Brain microvascular endothelial cell (primary cell): ENCODE measurements around the gene CLCF1.

Experiments
- DNase-seq: peaks from one replicate; pipeline ENCODE4 v3.0.0-alpha.2; 2020
- H3K27ac ChIP-seq: fragments of 250-450 bp; sonication (Bioruptor Pico); 2 replicates; pipeline ENCODE4 v1.5.1; 2020; ENCODE audit warnings: mild to moderate bottlenecking, moderate library complexity
- H3K27me3 ChIP-seq: fragments of 250-450 bp; sonication (Bioruptor Pico); replicated peaks from 2 replicates; pipeline ENCODE4 v1.5.1; 2020; ENCODE audit warnings: mild to moderate bottlenecking
- H3K36me3 ChIP-seq: fragments of 250-450 bp; sonication (Bioruptor Pico); replicated peaks from 2 replicates; pipeline ENCODE4 v1.5.1; 2020; ENCODE audit warnings: mild to moderate bottlenecking
- H3K4me3 ChIP-seq: 2 replicates; pipeline ENCODE4 v1.5.1; 2011; ENCODE audit warnings: low read depth, mild to moderate bottlenecking, control low read depth, low read length, moderate library complexity
- CTCF ChIP-seq: IDR thresholded peaks from 2 replicates; pipeline ENCODE4 v1.5.1; 2011; ENCODE audit warnings: low read depth, mild to moderate bottlenecking, moderate library complexity, low read length, control low read depth, inconsistent platforms; ENCODE audit errors: missing control alignments
- in situ Hi-C: cut with HindIII; loops from 2 replicates; pipeline ENCODE4 v1.10.0; 2017; ENCODE audit warnings: low sequenced_read_pairs, low pct_ligation_motif_present

Gene CLCF1

GRCh38 chr11:67373648-67374570 is 511 bp upstream of the CLCF1 start:
- Histone ChIP-seq H3K27me3 (no peaks in the 10 kb centered on the region), H3K27ac (peak overlapping the region; percentile 93), H3K36me3 (no peaks in the 10 kb centered on the region), H3K4me3 (peak overlapping the region; percentile 63)
- in situ Hi-C loops: no loop called here
- peak; percentile 93 for DNase-seq
- peak; percentile 47 for TF ChIP-seq CTCF

- Histone ChIP-seq H3K27ac (peak overlapping the region; percentile 93), H3K36me3 (peaks cover 3% of the 10 kb centered on the region), H3K4me3 (peak overlapping the region; percentile 63), H3K27me3 (no peaks in the 10 kb centered on the region)
- DNase-seq: no peak
- in situ Hi-C loops: no loop called here
- no peak for TF ChIP-seq CTCF
Measured at GRCh38 chr11:67372321-67372992, 941 bp downstream of the CLCF1 start.

GRCh38 chr11:67371911-67372320 is 1.5 kb downstream of the CLCF1 start:
- H3K36me3 ChIP-seq: peaks cover 3% of the 10 kb centered on the region
- H3K4me3 ChIP-seq: peak overlapping the region; percentile 63
- in situ Hi-C loops: no loop called here
- no peak for TF ChIP-seq CTCF
- H3K27me3 ChIP-seq: no peaks in the 10 kb centered on the region
- DNase-seq: no peak
- H3K27ac ChIP-seq: no peak overlapping the region

- Histone ChIP-seq H3K27me3 (no peaks in the 10 kb centered on the region), H3K4me3 (peak overlapping the region; percentile 63), H3K27ac (no peak overlapping the region), H3K36me3 (peaks cover 3% of the 10 kb centered on the region)
- peak; percentile 43 for DNase-seq
- TF ChIP-seq CTCF: peak; percentile 78
- in situ Hi-C loops: no loop called here
Measured at GRCh38 chr11:67371189-67371910, 2.0 kb downstream of the CLCF1 start.

GRCh38 chr11:67370351-67371076 is 2.9 kb downstream of the CLCF1 start:
- no peak overlapping the region for H3K27ac ChIP-seq
- no peak for TF ChIP-seq CTCF
- in situ Hi-C loops: no loop called here
- peak overlapping the region; percentile 63 for H3K4me3 ChIP-seq
- DNase-seq: no peak
- peaks cover 3% of the 10 kb centered on the region for H3K36me3 ChIP-seq
- no peaks in the 10 kb centered on the region for H3K27me3 ChIP-seq
